HuH-7.5 (cell line): Measurements from ENCODE around the gene OLFM1.

ENCODE experiments used
- DNase-seq: peaks from one replicate; pipeline ENCODE4 v3.0.0; 2011; ENCODE audit warnings: low spot score

OLFM1 gene

GRCh38 chr9:135087489-135087792, at the start of gene OLFM1:
TSS of gene OLFM1 (plus strand) at chr9:135087668. CDS start at chr9:135087990, 322 bp downstream.
- DNase-seq: peak; percentile 62

GRCh38 chr9:135038331-135038730, 49.1 kb upstream of the OLFM1 start:
- no peak for DNase-seq

GRCh38 chr9:135038826-135039225, 48.6 kb upstream of the OLFM1 start:
- no peak for DNase-seq

GRCh38 chr9:135039266-135039870, 48.1 kb upstream of the OLFM1 start:
- no peak for DNase-seq

GRCh38 chr9:135039916-135040645, 47.4 kb upstream of the OLFM1 start:
- DNase-seq: no peak

- no peak for DNase-seq
Observed at GRCh38 chr9:135040892-135041291, 46.6 kb upstream of the OLFM1 start.

GRCh38 chr9:135043345-135043744, 44.1 kb upstream of the OLFM1 start:
- no peak for DNase-seq

- DNase-seq: no peak
Observed at GRCh38 chr9:135045264-135045927, 42.1 kb upstream of the OLFM1 start.

GRCh38 chr9:135045928-135046738, 41.3 kb upstream of the OLFM1 start:
- no peak for DNase-seq

GRCh38 chr9:135046739-135047350, 40.6 kb upstream of the OLFM1 start:
- no peak for DNase-seq

- no peak for DNase-seq
Observed at GRCh38 chr9:135047521-135047920, 39.9 kb upstream of the OLFM1 start.

- no peak for DNase-seq
Observed at GRCh38 chr9:135048046-135048757, 39.3 kb upstream of the OLFM1 start.

GRCh38 chr9:135048758-135049444, 38.6 kb upstream of the OLFM1 start:
- DNase-seq: no peak

GRCh38 chr9:135049460-135049859, 38.0 kb upstream of the OLFM1 start:
- no peak for DNase-seq

GRCh38 chr9:135050072-135050990, 37.1 kb upstream of the OLFM1 start:
- no peak for DNase-seq

- DNase-seq: no peak
Observed at GRCh38 chr9:135051316-135052038, 36.0 kb upstream of the OLFM1 start.

- no peak for DNase-seq
Observed at GRCh38 chr9:135053133-135053532, 34.3 kb upstream of the OLFM1 start.

- no peak for DNase-seq
Observed at GRCh38 chr9:135055181-135055580, 32.3 kb upstream of the OLFM1 start.

GRCh38 chr9:135056541-135056940, 30.9 kb upstream of the OLFM1 start:
- no peak for DNase-seq
